Psoas muscle (tissue), 8 donors: ENCODE data around the gene SPOCK3. TPM values are rescaled to one million over a fixed set of nuclear protein-coding genes. Genes with fewer than 3 reads are reported as not detected.

Source experiments
- ATAC-seq, 4 donors: fragments of 200-7000 bp; cut with Tn5 transposase; one replicate each; pipeline ENCODE4 v1.9.1; 2020; ENCODE audit warnings: moderate library complexity in 3 of 4, mild to moderate bottlenecking in 2 of 4
- DNase-seq, 2 donors: peaks; one replicate each; pipeline ENCODE4 v3.0.0-alpha.2; 2020
- H3K27ac ChIP-seq: fragments of 200-600 bp; one replicate; pipeline ENCODE4 v1.8.0; 2022
- H3K27me3 ChIP-seq, 3 donors: fragments of 200-600 bp in 1 of 3; one replicate each; pipeline versions ENCODE4 v1.6.1 to v1.8.0; 2013 to 2022; ENCODE audit warnings: low read length in 2 of 3, mild to moderate bottlenecking in 2 of 3, moderate library complexity in 1 of 3; ENCODE audit not compliant: insufficient read depth in 3 of 3
- H3K36me3 ChIP-seq, 2 donors: fragments of 200-600 bp in 1 of 2; one replicate each; pipeline versions ENCODE4 v1.6.1 to v1.8.0; 2013 to 2022; ENCODE audit warnings: low read depth in 1 of 2, mild to moderate bottlenecking in 1 of 2, moderate library complexity in 1 of 2; ENCODE audit not compliant: insufficient read depth in 1 of 2
- H3K4me1 ChIP-seq: fragments of 200-600 bp; one replicate; pipeline ENCODE4 v1.8.0; 2022
- H3K4me3 ChIP-seq: fragments of 200-600 bp; one replicate; pipeline ENCODE4 v1.8.0; 2022; ENCODE audit warnings: mild to moderate bottlenecking
- H3K9me3 ChIP-seq: fragments of 200-600 bp; one replicate; pipeline ENCODE4 v1.8.0; 2022
- CTCF ChIP-seq: fragments of 200-600 bp; IDR thresholded peaks from one replicate; pipeline ENCODE4 v1.8.0; 2022; ENCODE audit warnings: antibody characterized with exemption
- WGBS, 3 donors: extraction: QIAGEN DNeasy Blood & Tissue Kit; methylation state at CpG; one replicate each; pipeline versions ENCODE4 v1.1.6 to v1.1.7; 2013; 5-methylcytosine and 5-hydroxymethylcytosine counted together
- intact Hi-C, 2 donors: fragments of 100-400 bp; cut with DNase I; formaldehyde crosslinking; loops; one replicate each; pipeline versions ENCODE4 v1.11.0 to v1.14.2; 2022
- polyA plus RNA-seq, 3 donors: library from polyadenylated mRNA; stranded (reverse); fragments of 200-250 nt; gene quantifications; one replicate each; pipeline ENCODE4 v1.2.3, GENCODE V29; 2013
- total RNA-seq, 4 donors: library from RNA; stranded (reverse); fragmentation: NEBNext Ultra II Directional in 2 of 4; extraction: Animal tissue kit (Norgen Biotek cat#: 25700) in 2 of 4; gene quantifications; one replicate each; pipeline versions ENCODE4 v1.2.1 to v1.2.4, GENCODE V29; 2021 to 2023
- donor health status: healthy with polysubstance abuse.
- donor health status: DM: no; HTN: no; CAD: no; lungs with moderate emphysema.
- donor health status: Bipolar disorder and iron deficiency.
- donor health status: healthy.
- donor health status: DM: yes; HTN: yes; CAD: no.
- donor health status: DM: no; HTN: no; CAD: no.
- donor health status: DM: no; HTN: no; CAD: no.
- donor health status: DM: yes; HTN: yes; CAD: no.

Gene SPOCK3
- total and polyA plus RNA-seq, 7 donors = 0.09 to 1.0 (median 0.11) TPM; not detected in 4

- H3K36me3 ChIP-seq = no peaks in the 10 kb centered on the region
- ATAC-seq (no peak), DNase-seq (no peak)
- no peaks in the 10 kb centered on the region for H3K4me1 ChIP-seq
- no peaks in the 10 kb centered on the region for H3K9me3 ChIP-seq
- no peak overlapping the region for H3K27ac ChIP-seq
- 60 to 75% (median 70%) methylated on average over 1 of the region's 1 CpG for WGBS, 3 donors
- TF ChIP-seq CTCF = no peak
- no peak overlapping the region for H3K4me3 ChIP-seq
- intact Hi-C loops = no loop called here
- no peaks in the 10 kb centered on the region for H3K27me3 ChIP-seq
Measured at GRCh38 chr4:166989886-166990285, 244.4 kb downstream of the SPOCK3 start.

DNA sequence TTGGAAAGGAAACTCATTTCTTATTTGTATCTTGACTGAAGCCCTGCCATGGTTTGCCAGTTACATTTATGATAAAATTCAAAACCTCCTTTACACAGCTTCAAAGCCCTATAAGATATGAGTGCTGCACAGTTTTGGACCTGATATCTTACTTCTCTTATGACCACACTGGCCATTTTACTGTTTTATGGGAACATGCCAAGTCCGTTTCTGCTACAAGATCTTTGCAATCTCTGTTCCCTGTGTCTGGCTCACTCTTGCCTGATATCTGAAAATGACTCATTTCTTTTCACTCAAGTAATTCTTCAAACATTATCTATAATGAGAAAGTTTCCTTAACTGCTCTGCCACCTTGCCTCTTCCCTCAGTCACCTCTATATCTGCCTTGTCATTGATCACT lies 247.3 kb downstream of the SPOCK3 start:
- no peaks in the 10 kb centered on the region for H3K9me3 ChIP-seq
- intact Hi-C loops = no loop called here
- WGBS, 3 donors = 53 to 75% (median 61%) methylated on average over 1 of the region's 1 CpG
- TF ChIP-seq CTCF = no peak
- H3K4me3 ChIP-seq = no peak overlapping the region
- no peak overlapping the region for H3K27ac ChIP-seq
- ATAC-seq = no peak
- H3K4me1 ChIP-seq = no peaks in the 10 kb centered on the region
- H3K27me3 ChIP-seq = no peaks in the 10 kb centered on the region
- H3K36me3 ChIP-seq = no peaks in the 10 kb centered on the region
- DNase-seq = no peak

- ATAC-seq = no peak
- WGBS, 3 donors = 90 to 93% (median 91%) methylated on average over 5 of the region's 5 CpGs
Measured at GRCh38 chr4:166981847-166982246, 252.4 kb downstream of the SPOCK3 start.

GRCh38 chr4:166980419-166980818 lies 253.9 kb downstream of the SPOCK3 start:
- Histone ChIP-seq H3K27me3 (no peaks in the 10 kb centered on the region), H3K4me3 (no peak overlapping the region), H3K9me3 (no peaks in the 10 kb centered on the region), H3K27ac (no peak overlapping the region), H3K36me3 (no peaks in the 10 kb centered on the region), H3K4me1 (no peaks in the 10 kb centered on the region)
- no peak for DNase-seq
- intact Hi-C loops = no loop called here
- no peak for ATAC-seq
- no peak for TF ChIP-seq CTCF
- WGBS, 3 donors = 91 to 97% (median 97%) methylated on average over 3 of the region's 3 CpGs

More at GRCh38 chr4:166981847-166982246, 252.4 kb downstream of the SPOCK3 start:
- Histone ChIP-seq H3K9me3 (no peaks in the 10 kb centered on the region), H3K27ac (no peak overlapping the region), H3K4me3 (no peak overlapping the region), H3K4me1 (no peaks in the 10 kb centered on the region), H3K27me3 (no peaks in the 10 kb centered on the region), H3K36me3 (no peaks in the 10 kb centered on the region)
- no peak for DNase-seq
- intact Hi-C loops = no loop called here
- TF ChIP-seq CTCF = no peak

- Histone ChIP-seq H3K27ac (no peak overlapping the region), H3K4me1 (no peaks in the 10 kb centered on the region), H3K4me3 (no peak overlapping the region), H3K9me3 (no peaks in the 10 kb centered on the region), H3K36me3 (no peaks in the 10 kb centered on the region), H3K27me3 (no peaks in the 10 kb centered on the region)
- no peak for TF ChIP-seq CTCF
- DNase-seq (no peak), ATAC-seq (no peak)
- intact Hi-C loops = no loop called here
Measured at GRCh38 chr4:166977596-166977995, 256.7 kb downstream of the SPOCK3 start.
